Measurements from ENCODE around the gene TMC8.

DNA sequence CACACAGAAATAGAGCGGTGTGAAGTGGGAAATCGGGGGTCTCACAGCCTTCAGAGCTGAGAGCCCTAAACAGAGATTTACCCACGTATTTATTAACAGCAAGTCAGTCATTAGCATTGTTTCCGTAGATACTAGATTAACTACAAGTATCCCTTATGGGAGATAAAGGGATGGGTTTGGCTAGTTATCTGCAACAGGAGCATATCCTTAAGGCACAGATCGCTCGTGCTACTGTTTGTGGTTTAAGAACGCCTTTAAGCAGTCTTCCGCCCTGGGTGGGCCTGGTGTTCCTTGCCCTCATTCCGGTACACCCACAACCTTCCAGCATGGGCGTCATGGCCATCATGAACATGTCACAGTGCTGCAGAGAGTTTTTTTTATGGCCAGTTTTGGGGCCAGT is 29.0 kb upstream of the TMC8 start:
- TF ChIP-seq, protein P1, sequence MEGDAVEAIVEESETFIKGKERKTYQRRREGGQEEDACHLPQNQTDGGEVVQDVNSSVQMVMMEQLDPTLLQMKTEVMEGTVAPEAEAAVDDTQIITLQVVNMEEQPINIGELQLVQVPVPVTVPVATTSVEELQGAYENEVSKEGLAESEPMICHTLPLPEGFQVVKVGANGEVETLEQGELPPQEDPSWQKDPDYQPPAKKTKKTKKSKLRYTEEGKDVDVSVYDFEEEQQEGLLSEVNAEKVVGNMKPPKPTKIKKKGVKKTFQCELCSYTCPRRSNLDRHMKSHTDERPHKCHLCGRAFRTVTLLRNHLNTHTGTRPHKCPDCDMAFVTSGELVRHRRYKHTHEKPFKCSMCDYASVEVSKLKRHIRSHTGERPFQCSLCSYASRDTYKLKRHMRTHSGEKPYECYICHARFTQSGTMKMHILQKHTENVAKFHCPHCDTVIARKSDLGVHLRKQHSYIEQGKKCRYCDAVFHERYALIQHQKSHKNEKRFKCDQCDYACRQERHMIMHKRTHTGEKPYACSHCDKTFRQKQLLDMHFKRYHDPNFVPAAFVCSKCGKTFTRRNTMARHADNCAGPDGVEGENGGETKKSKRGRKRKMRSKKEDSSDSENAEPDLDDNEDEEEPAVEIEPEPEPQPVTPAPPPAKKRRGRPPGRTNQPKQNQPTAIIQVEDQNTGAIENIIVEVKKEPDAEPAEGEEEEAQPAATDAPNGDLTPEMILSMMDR (conservative IDR thresholded peaks at IDR 0.05), result no peak
- no peak for TF ChIP-seq ZFX (IDR thresholded peaks at IDR 0.05)
